ENCODE measurements around the gene ABHD8. TPM values are rescaled to one million over a fixed set of nuclear protein-coding genes. Genes with fewer than 3 reads are reported as not detected.
"Not testable (repeated sequence)": the region's sequence is repeated elsewhere in the genome, so short reads cannot be mapped to it uniquely, and the experiment has no call there.

ABHD8 gene
- total RNA-seq, 1 experiment from 2014 or later, result 5.2 TPM

- peaks cover 16% of the 10 kb centered on the region for H3K4me1 ChIP-seq (replicated peaks)
- no peak for DNase-seq (ENCODE audit: low read depth in 1 of 2, low spot score in 2 of 2)
- peaks cover 14% of the 10 kb centered on the region for H3K27me3 ChIP-seq (replicated peaks)
- no peak overlapping the region for H3K27ac ChIP-seq
- H3K9me3 ChIP-seq (replicated peaks), result no peaks in the 10 kb centered on the region
- no peak overlapping the region for H3K4me3 ChIP-seq
- no peaks in the 10 kb centered on the region for H3K36me3 ChIP-seq
These were observed 17.6 kb downstream of the ABHD8 start for GRCh38 chr19:17285415-17286135.

- no peak overlapping the region for H3K27ac ChIP-seq
These were observed 19.7 kb downstream of the ABHD8 start for GRCh38 chr19:17283504-17283996.

GRCh38 chr19:17282488-17283125 lies 20.6 kb downstream of the ABHD8 start:
- peaks cover 16% of the 10 kb centered on the region for H3K4me1 ChIP-seq (replicated peaks)
- H3K27ac ChIP-seq, result no peak overlapping the region
- peak; percentile 81 to 88 for DNase-seq (ENCODE audit: low read depth in 1 of 2, low spot score in 2 of 2)
- H3K36me3 ChIP-seq, result peaks cover 9% of the 10 kb centered on the region
- no peaks in the 10 kb centered on the region for H3K9me3 ChIP-seq (replicated peaks)
- peaks cover 14% of the 10 kb centered on the region for H3K27me3 ChIP-seq (replicated peaks)
- H3K4me3 ChIP-seq, result no peak overlapping the region

More at GRCh38 chr19:17283504-17283996, 19.7 kb downstream of the ABHD8 start:
- Histone ChIP-seq H3K9me3 (replicated peaks) (no peaks in the 10 kb centered on the region), H3K36me3 (peaks cover 4% of the 10 kb centered on the region; the same call in 1 of the 2 replicates), H3K4me3 (no peak overlapping the region), H3K4me1 (replicated peaks) (peaks cover 16% of the 10 kb centered on the region), H3K27me3 (replicated peaks) (peaks cover 14% of the 10 kb centered on the region)
- DNase-seq (ENCODE audit: low read depth in 1 of 2, low spot score in 2 of 2), result no peak

GRCh38 chr19:17281391-17282304 lies 21.6 kb downstream of the ABHD8 start, which contains the start of gene ANKLE1:
ANKLE1 (plus strand) TSS chr19:17281901; CDS start chr19:17281921, 20 bp downstream.
- H3K27ac ChIP-seq, result no peak within 1 kb of the TSS
- peaks cover 16% of the 10 kb centered on the region for H3K4me1 ChIP-seq (replicated peaks)

GRCh38 chr19:17279436-17279835 lies 23.8 kb downstream of the ABHD8 start:
- peaks cover 37% of the 10 kb centered on the region for H3K36me3 ChIP-seq
- DNase-seq (ENCODE audit: low read depth in 1 of 2, low spot score in 2 of 2), result no peak
- H3K27ac ChIP-seq, result no peak overlapping the region
- no peaks in the 10 kb centered on the region for H3K9me3 ChIP-seq (replicated peaks)
- H3K4me1 ChIP-seq (replicated peaks), result peaks cover 16% of the 10 kb centered on the region
- H3K4me3 ChIP-seq, result no peak overlapping the region
- H3K27me3 ChIP-seq (replicated peaks), result peaks cover 14% of the 10 kb centered on the region

More at GRCh38 chr19:17281391-17282304, 21.6 kb downstream of the ABHD8 start, which contains the start of gene ANKLE1:
- peaks cover 15% of the 10 kb centered on the region for H3K36me3 ChIP-seq
- peaks cover 14% of the 10 kb centered on the region for H3K27me3 ChIP-seq (replicated peaks)
- H3K9me3 ChIP-seq (replicated peaks), result no peaks in the 10 kb centered on the region
- DNase-seq (ENCODE audit: low read depth in 1 of 2, low spot score in 2 of 2), result no peak
- 0 out of 2 replicates have a peak within 1 kb of the TSS, but pooled peaks have one; percentile 6 for H3K4me3 ChIP-seq

GRCh38 chr19:17275441-17276175 lies 27.6 kb downstream of the ABHD8 start:
- no peak for DNase-seq (ENCODE audit: low read depth in 1 of 2, low spot score in 2 of 2)
- H3K4me1 ChIP-seq (replicated peaks), result no peaks in the 10 kb centered on the region
- no peak overlapping the region for H3K27ac ChIP-seq
- peaks cover 71% of the 10 kb centered on the region for H3K36me3 ChIP-seq
- H3K27me3 ChIP-seq (replicated peaks), result no peaks in the 10 kb centered on the region
- H3K9me3 ChIP-seq (replicated peaks), result no peaks in the 10 kb centered on the region
- H3K4me3 ChIP-seq, result no peak overlapping the region

- H3K36me3 ChIP-seq, result peaks cover 78% of the 10 kb centered on the region
- H3K27me3 ChIP-seq (replicated peaks); H3K4me1 ChIP-seq (replicated peaks); H3K4me3 ChIP-seq; H3K9me3 ChIP-seq (replicated peaks); DNase-seq (ENCODE audit: low read depth in 1 of 2, low spot score in 2 of 2); H3K27ac ChIP-seq: not testable (repeated sequence)
These were observed 28.3 kb downstream of the ABHD8 start for GRCh38 chr19:17274892-17275291.

- H3K27ac ChIP-seq, result no peak overlapping the region
- peaks cover 5% of the 10 kb centered on the region for H3K4me1 ChIP-seq (replicated peaks)
- H3K27me3 ChIP-seq (replicated peaks), result no peaks in the 10 kb centered on the region
- H3K9me3 ChIP-seq (replicated peaks), result no peaks in the 10 kb centered on the region
- H3K36me3 ChIP-seq, result peaks cover 47% of the 10 kb centered on the region
- DNase-seq (ENCODE audit: low read depth in 1 of 2, low spot score in 2 of 2), result no peak
- no peak overlapping the region for H3K4me3 ChIP-seq
These were observed 34.5 kb downstream of the ABHD8 start for GRCh38 chr19:17268754-17269153.

- peak; percentile 98 to 99 for DNase-seq (ENCODE audit: low read depth in 1 of 2, low spot score in 2 of 2)
- H3K27me3 ChIP-seq (replicated peaks), result no peaks in the 10 kb centered on the region
- H3K27ac ChIP-seq, result peak within 1 kb of the TSS; percentile 37
- no peaks in the 10 kb centered on the region for H3K9me3 ChIP-seq (replicated peaks)
- H3K36me3 ChIP-seq, result peaks cover 33% of the 10 kb centered on the region
- peaks cover 5% of the 10 kb centered on the region for H3K4me1 ChIP-seq (replicated peaks)
- peak within 1 kb of the TSS; percentile 66 for H3K4me3 ChIP-seq
These were observed 36.0 kb downstream of the ABHD8 start, which contains the start of gene BABAM1 for GRCh38 chr19:17266975-17267788. BABAM1 (plus strand) TSS chr19:17267443; CDS start chr19:17268807, 1,364 bp downstream.

- peaks cover 5% of the 10 kb centered on the region for H3K4me1 ChIP-seq (replicated peaks)
- DNase-seq (ENCODE audit: low read depth in 1 of 2, low spot score in 2 of 2), result no peak
- no peaks in the 10 kb centered on the region for H3K27me3 ChIP-seq (replicated peaks)
- peaks cover 27% of the 10 kb centered on the region for H3K36me3 ChIP-seq
- no peak overlapping the region for H3K4me3 ChIP-seq
- no peaks in the 10 kb centered on the region for H3K9me3 ChIP-seq (replicated peaks)
- H3K27ac ChIP-seq, result no peak overlapping the region
These were observed 36.6 kb downstream of the ABHD8 start for GRCh38 chr19:17266589-17266974.

GRCh38 chr19:17266026-17266425 lies 37.2 kb downstream of the ABHD8 start:
- H3K9me3 ChIP-seq (replicated peaks), result no peaks in the 10 kb centered on the region
- no peak overlapping the region for H3K4me3 ChIP-seq
- no peak for DNase-seq (ENCODE audit: low read depth in 1 of 2, low spot score in 2 of 2)
- peaks cover 22% of the 10 kb centered on the region for H3K36me3 ChIP-seq
- H3K4me1 ChIP-seq (replicated peaks), result peaks cover 5% of the 10 kb centered on the region
- H3K27me3 ChIP-seq (replicated peaks), result no peaks in the 10 kb centered on the region
- no peak overlapping the region for H3K27ac ChIP-seq

GRCh38 chr19:17264641-17264979 lies 38.6 kb downstream of the ABHD8 start, which contains the start of gene USHBP1:
USHBP1 (minus strand) TSS chr19:17264745; CDS start chr19:17264299, 446 bp downstream.
- no peak for DNase-seq (ENCODE audit: low read depth in 1 of 2, low spot score in 2 of 2)
- Histone ChIP-seq H3K4me1 (replicated peaks) (peaks cover 5% of the 10 kb centered on the region), H3K36me3 (peaks cover 13% of the 10 kb centered on the region), H3K9me3 (replicated peaks) (no peaks in the 10 kb centered on the region), H3K27me3 (replicated peaks) (no peaks in the 10 kb centered on the region), H3K4me3 (no peak within 1 kb of the TSS), H3K27ac (no peak within 1 kb of the TSS)

All from SJSA1 (cell line).